Retinal pigment epithelial cell (primary cell): ENCODE data around the gene WSB1.

ENCODE experiments used
- DNase-seq: peaks from one replicate; pipeline ENCODE4 v3.0.0-alpha.2; 2010; ENCODE audit warnings: low read depth
- H3K4me3 ChIP-seq: 2 replicates; pipeline ENCODE4 v1.5.1; 2011; ENCODE audit warnings: mild to moderate bottlenecking, low read length, control low read depth, moderate library complexity
- TF ChIP-seq, protein P1 (sequence below): conservative IDR thresholded peaks from 2 replicates; pipeline ENCODE4 v1.5.1; 2011; ENCODE audit warnings: low read depth, low read length, control low read depth, inconsistent platforms

The WSB1 gene

DNA sequence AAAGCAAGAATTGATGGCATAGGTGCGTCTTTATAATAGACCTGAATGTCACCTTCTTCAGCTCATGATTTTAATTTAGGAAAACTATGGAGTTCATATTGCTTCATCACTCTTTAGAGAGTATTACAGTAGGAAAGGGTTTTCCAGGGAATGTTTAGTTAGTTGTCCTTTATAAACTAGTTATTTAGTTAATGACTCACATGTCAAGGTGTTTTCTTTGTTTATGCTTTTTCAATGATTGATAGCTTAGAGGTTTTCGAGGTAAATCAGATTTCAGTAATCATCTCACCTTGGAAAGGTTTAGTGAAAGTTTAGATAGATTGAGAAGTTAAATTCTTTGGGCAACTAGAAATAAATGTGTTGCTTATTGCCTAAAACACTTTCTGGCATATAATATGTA, 9.8 kb downstream of the WSB1 start:
- DNase-seq = no peak
- H3K4me3 ChIP-seq = no peak overlapping the region
- TF ChIP-seq, protein P1, sequence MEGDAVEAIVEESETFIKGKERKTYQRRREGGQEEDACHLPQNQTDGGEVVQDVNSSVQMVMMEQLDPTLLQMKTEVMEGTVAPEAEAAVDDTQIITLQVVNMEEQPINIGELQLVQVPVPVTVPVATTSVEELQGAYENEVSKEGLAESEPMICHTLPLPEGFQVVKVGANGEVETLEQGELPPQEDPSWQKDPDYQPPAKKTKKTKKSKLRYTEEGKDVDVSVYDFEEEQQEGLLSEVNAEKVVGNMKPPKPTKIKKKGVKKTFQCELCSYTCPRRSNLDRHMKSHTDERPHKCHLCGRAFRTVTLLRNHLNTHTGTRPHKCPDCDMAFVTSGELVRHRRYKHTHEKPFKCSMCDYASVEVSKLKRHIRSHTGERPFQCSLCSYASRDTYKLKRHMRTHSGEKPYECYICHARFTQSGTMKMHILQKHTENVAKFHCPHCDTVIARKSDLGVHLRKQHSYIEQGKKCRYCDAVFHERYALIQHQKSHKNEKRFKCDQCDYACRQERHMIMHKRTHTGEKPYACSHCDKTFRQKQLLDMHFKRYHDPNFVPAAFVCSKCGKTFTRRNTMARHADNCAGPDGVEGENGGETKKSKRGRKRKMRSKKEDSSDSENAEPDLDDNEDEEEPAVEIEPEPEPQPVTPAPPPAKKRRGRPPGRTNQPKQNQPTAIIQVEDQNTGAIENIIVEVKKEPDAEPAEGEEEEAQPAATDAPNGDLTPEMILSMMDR = no peak

DNA sequence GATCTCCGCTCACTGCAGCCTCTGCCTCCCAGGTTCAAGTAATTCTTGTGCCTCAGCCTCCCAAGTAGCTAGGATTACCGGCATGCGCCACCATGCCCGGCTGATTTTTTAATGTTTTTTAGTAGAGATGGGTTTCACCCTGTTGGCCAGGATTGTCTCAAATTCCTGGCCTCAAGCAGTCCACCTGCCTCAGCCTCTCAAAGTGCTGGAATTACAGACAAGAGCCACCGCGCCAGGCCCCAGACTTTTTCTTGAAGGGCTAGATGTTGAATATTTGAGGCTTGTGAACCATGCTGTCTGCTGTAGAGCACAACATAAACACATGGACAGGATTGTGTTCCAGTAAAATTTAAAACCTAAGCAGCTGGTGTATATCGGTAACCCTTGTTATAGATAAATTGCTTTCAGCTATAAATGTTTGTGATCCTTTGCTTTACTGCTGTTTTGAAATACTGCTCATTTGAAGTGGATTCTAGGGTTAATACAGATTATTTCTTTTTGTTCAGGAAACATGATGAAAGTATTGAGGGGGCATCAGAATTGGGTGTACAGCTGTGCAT, 12.4 kb downstream of the WSB1 start:
- TF ChIP-seq, protein P1 = no peak
- no peak for DNase-seq
- H3K4me3 ChIP-seq = no peak overlapping the region

DNA sequence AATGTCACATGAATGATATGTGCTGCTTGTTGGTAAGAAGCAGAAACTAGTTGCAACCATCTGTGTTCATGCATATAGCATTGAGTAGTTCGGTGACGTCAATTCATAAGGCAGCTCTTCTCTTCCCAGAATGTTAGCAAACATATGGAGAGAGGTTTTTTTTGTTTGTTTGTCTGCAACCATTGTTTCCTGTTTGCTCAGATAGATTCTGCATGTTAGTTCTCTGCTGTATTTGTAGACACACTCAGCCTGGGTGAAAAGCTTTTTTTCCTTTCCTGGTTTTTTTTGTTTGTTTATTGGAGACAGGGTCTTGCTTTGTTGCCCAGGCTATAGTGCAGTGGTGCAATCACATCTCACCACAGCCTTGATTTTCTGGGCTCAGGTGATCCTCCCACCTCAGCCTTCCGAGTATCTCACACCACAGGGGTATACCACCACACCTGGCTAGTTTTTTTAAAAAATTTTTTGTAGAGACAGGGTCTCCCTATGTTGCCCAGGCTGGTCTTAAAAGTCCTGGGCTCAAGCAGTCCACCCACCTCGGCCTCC, 16.7 kb downstream of the WSB1 start:
- DNase-seq = no peak
- TF ChIP-seq, protein P1 = no peak
- H3K4me3 ChIP-seq = no peak overlapping the region

DNA sequence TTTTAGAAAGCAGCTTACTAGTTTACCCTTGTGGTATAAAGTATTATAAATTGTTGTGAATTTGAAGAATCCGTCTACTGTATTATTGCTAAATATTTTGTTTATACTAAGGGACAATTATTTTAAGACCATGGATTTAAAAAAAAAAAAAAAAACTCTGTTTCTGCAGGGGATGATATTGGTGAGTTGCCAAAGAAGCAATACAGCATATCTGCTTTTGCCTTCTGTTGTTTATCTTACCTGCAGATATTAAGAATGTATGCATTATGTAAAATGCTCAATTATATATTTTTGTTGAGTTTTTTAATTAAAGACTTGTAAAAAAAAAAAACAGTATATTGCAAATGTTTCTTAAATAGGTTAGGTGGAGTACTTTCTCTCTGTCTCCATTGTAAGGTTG, 19.4 kb downstream of the WSB1 start:
- TF ChIP-seq, protein P1 = no peak
- H3K4me3 ChIP-seq = no peak overlapping the region
- DNase-seq = no peak

DNA sequence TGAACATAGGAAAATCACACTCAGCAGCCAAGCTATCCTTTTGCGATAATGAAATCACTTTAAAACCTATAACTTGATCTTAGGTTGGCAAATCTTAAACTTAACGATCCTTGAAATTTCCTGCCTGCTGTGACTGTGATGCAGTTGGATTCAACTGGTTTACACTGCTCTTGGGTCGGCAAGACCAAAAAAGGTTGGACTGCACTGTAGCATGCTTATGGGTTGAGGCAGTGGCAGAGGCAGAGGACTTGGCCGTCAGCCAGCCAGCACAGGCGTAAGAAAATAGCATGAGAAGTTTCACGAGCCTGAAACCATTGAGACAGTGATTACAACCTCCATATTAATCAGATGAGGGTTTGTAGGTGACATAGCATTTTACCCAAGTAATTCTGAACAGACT, 21.4 kb downstream of the WSB1 start:
- TF ChIP-seq, protein P1 = no peak
- DNase-seq = peak; percentile 78
- no peak overlapping the region for H3K4me3 ChIP-seq

DNA sequence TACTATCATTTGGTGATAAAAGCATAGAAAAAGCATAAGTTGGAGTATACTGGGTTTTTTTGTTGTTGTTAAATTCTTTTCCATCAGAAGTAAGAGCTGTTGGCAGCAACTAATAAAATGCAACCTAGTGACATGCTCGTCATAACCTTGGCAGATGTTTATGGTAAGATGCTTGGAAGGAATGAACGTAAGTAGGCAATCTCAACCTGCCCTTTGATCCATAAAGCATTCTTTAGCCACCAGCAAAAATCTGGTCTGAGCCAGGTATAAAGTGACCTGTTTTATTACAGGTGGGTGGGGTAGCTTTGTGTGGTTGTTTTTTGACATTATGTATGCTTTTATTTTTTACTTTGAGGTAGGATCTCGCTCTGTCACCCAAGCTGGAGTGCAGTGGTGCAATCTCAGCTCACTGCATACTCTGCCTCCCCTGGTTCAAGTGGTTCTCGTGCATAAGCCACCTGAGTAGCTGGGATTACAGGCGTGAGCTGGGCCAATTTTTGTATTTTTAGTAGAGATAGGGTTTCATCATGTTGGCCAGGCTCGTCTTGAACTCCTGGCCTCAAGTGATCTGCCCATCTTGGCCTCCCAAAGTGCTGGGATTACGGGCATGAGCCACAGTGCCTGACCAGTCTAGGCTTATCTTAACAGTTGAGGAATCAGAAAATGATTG, 22.0 kb downstream of the WSB1 start:
- H3K4me3 ChIP-seq = no peak overlapping the region
- DNase-seq = no peak
- TF ChIP-seq, protein P1 = no peak

DNA sequence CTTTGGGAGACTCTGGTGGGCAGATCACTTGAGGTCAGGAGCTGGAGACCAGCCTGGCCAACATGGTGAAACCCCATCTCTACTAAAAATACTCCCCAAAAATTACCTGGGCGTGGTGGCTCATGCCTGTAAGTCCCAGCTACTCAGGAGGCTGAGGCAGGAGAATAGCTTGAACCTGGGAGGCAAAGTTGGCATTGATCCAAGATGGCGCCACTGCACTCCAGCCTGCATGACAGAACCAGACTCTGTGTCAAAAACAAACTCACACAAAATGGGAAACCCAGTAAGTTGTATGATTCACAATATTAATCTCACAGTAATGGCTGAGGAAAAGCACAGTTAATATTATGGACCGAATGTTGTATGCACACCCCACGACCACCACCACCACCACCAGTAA, 24.3 kb downstream of the WSB1 start:
- no peak for DNase-seq

More for the DNA sequence above, 24.3 kb downstream of the WSB1 start:
- TF ChIP-seq, protein P1 = no peak
- no peak overlapping the region for H3K4me3 ChIP-seq
